ENCODE data around the gene ANKRD28.

Gene ANKRD28

DNA sequence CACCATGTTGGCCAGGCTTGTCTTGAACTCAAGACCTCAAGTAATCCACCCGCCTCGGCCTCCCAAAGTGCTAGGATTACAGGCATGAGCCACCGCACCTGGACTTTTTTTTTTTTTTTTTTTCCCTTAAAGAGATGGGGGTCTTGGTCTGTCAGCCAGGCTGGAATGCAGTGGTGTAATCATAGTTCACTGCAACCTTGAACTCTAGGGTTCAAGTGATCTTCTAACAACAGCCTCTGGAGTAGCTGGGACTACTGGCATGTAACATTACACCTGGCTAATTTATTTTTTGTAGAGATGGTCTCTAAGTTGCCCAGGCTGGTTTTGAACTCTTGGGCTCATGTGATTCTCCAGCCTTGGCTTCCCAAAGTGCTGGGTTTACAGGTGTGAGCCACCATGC, 81.6 kb downstream of the ANKRD28 start:
- DNase-seq: no peak

DNA sequence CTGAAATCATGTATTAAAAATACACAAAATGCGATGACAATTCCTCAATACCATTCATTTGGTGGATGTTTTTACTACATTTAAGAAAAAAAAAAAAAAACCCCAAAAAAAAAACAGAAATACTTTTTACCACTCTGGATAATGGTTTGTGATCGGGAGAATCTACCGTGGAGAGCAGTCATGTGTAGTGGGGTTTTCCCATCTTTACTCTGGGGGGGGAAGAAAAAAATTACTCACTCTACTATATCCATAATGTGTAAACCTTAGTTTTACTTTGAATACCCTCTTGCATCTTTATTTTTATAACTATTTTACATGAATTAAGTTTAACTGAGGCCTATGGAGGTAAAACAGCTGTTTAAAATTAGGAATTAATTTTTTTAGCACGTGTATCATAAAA, 83.3 kb downstream of the ANKRD28 start:
- DNase-seq: no peak

DNA sequence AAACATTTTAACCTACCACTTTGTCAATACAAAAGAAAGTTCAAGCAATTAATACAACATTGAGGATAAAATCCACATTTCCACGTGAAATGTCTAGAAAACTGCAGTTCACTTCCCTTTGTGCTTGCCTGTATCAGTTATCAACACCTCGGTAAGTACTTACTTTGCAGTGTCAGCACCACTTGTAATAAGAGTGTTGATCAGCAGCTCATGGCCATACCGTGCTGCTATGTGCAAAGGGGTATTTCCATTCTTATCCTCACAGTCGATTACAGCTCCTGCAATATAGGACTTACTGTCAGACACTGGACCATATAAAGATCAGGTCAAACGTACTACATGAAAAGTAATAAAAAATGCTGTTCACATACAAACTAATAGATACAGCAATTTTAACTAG, 84.4 kb downstream of the ANKRD28 start:
- DNase-seq: no peak

DNA sequence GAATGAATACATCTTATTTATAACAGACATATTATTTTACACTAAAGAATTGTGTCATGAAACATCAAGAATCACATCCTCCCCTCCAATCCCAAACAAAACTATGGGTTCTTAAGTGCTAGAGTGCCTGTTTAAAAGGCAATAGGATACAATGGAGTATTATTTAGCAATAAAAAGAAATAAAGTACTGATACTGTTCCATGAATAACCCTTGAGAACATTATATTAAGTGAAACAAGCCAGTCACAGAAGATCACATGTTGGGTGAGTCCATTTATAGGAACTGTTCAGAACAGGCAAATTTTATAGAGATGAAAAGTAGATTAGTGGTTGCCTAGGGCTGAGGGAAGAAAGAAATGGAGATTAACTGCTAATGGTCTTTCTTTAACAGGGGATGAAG, 86.5 kb downstream of the ANKRD28 start:
- DNase-seq: no peak

DNA sequence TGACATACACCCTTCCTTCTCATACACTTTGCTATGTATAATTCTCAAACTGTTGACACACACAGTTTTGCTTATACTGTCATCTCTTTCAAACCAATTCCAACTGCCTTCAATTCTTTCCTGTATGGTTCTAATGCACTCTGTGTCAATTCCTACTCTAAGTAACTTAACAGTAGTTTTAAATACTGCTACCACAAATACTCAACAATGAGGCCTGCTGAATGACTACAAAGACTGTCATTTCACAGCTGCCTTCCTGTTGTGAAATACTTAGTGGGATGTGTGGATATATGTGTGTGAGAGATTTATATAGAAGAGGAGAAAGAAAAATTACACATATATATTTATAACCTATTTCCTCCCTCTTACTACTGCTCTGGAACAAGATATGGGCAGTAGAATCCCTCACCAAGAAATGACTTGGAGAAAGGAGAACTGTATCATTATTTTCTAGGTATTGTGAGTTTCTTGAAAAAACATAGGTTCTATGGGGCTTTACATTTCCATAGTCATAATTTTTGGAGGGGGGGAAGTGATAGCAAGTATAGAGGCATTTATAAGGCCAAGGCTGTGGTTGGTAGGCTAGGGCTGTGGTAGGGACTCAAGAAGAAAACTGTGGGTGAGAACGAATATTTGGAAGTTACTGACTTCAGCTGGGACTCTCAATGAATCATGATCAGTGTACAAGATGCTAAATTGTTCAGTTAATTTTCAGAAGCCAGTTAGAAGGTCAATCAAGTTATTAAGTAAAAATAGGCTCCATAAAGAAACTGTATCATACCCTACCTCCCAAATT, 88.7 kb downstream of the ANKRD28 start:
- no peak for DNase-seq

DNA sequence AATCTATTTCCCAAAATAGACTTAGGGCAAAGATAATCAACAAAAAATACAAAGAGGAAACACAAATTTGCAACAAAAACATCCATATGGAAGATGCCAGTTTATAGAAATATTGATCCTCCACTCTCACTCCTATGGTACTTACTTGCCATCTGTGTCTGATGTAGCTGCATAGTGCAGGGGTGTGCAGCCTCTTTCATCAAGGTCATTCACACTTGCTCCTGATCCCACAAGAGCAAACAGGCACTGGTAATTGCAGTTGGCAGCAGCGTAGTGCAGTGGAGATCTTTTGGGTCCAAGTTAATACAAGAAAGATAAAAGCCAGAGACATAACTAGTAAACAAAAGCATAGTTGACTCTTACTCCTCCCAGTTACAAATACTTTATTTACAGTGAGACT, 90.0 kb downstream of the ANKRD28 start:
- no peak for DNase-seq

DNA sequence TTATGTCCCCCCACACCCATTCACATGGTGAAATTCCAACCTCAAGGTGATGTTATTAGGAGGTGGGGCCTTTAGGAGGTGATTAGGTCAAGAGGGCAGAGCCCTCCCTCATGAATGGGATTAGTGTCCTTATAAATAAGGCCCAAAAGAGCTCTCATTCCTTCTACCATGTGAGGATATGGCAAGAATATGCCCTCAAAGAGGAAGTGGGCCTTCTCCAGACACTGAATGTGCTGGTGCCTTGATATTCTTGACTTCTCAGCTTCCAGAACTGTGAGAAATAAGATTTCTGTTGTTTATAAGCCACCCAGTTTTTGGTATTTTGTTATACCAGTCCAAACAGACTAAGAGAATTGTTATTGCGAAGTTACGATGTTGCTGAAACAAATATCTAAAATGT, 94.4 kb downstream of the ANKRD28 start:
- no peak for DNase-seq

DNA sequence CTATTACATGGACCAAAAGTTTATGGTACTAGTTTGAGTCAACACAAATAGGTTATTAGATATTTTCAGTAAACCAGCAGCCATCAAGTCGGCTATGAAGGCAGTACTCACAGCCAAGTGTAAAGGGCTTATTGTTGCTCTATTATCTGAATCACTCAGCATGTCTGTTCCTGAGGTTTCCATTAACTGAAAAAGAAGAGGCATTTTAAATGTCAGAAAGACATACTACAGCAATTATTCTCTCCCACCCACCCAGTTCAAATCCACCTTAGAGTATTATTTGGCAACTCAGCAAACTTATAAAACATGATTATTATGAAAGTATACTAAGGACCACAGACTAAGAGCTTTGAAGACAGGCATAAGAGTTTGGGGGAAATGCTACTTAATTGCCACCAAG, 103.2 kb downstream of the ANKRD28 start:
- DNase-seq: no peak

DNA sequence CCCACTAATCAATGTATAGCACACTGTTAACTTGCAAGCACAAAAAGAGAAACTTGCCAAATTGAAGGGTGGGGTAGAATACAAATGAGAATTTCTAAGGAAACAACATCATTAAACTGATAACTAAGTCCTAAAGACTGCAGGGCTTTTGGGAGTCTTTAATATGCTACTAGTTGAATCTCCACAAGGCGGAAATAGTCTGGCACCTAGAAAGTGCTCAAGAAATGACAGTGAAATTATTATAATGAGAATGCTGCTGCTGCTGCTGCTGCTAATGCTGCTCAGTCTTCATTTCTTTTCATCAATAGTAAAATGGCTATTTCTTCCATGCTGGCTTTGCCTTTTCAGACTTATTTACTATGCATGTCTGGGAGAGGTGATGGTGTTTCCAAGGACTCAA, 104.4 kb downstream of the ANKRD28 start:
- DNase-seq: no peak

DNA sequence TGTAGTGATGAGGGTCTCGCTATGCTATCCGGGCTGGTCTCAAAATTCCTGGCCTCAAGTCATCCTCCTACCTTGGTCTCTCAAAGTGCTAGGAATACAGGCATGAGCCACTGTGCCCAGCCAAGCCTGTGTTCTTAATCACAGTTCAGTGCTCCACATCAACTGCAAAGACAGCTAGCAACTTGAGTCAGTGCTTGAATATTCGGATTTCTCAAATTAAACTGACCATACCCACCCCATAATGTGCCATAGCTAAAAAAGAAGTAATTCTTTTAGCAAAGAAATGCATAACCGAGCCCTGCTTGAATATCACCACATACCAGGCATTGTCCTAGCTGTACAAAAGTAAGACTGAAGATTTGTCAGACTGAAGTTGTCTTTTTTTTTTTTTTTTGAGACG, 107.0 kb downstream of the ANKRD28 start:
- DNase-seq: no peak

DNA sequence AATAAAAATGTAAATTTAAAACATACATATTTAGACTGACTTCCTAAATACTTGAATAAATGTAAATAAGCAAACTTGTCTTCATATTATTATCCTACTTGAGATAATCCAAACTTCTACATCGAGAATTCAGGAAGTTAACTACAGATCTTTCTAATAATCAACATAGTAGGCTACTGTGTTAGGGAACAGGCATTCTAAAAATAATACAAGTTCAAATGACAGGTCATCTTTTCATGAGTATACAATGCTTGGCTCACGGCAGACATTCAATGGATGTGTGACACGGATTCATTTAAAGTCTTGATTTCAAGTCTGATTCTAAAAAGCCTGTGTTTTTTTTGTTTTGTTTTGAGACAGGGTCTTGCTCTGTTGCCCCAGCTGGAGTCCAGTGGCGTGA, 107.5 kb downstream of the ANKRD28 start:
- no peak for DNase-seq

DNA sequence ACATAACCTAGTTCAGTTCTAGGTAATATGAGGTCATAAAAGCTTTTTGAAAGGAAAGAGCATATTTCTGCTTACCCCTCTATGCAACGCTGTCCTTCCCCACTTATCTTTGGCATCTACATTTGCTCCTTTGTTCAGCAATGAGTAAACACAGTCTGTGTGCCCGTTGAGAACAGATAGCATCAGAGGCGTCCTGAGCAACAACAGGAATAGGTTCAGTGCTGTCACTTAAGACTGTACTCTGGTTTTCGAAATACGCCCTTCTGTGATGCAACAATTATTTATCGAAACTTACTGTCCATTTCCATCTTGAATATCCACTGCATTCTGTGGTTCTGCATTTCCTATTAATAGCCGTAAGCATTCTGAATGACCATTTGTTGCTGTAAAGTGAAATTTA, 111.9 kb downstream of the ANKRD28 start:
- no peak for DNase-seq

DNA sequence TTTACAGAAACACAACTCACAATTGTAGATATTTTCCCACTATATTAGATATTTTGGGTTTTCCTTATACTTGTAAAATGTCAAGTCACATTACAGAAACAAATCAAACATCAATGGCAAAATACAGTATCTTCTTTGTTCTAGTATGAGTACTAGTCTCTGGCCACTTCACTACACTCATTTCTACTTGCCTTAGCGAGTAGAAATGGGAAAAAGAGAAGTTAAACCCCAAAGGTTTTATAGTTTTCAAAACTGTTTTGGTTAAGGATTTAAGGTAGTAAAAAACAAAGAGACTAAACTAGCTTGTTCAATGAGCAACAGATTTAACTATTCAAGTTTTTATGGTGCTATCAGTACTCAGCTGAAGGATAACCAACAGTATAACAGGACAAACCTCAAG, 114.5 kb downstream of the ANKRD28 start:
- no peak for DNase-seq

DNA sequence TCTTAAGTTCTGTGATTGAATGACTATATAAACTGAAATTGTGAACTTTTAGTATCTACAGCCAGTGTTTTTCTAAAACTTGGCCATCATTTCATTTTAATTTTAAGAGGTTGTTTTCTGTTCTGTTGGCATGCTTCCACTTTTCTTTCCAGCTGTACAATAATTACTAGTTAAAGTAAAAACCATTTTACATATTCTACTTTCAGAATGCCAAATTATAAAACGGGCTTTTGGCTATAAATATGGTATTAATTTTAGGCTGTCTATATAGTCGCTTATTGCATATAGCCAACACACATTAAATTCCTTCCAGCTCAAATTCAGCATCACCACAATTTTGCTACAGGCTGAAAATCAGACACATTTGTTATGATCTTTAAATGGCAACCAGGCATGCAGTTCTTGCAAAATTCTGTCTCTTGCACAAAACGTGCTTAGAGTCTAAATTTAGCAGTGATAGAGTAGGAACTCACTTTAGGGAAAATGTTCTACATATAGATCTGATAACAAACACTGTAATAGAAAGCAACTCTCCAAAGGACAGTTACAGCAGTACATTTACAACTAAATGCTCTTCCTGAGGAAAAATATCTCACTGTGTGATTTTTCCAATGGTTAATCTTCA, 115.1 kb downstream of the ANKRD28 start:
- no peak for DNase-seq

DNA sequence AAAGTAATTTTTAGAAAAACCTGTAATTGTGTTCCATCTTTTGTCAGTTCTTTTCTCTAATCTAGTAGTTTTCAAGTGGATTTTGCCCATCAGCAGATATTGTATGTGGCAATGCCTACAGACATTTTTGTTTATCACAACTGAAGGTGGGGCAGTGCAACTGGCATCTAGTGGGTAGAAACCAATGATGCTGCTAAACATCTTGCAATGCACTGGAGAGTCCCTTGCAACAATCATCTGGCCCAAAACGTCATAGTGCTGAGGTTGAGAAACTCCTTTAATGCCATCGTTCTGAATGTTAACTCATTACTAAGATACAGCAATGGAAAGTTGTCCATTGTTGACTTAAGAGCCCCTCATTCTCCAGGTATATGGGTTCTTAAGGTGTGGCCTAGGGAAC, 116.1 kb downstream of the ANKRD28 start:
- DNase-seq: no peak

DNA sequence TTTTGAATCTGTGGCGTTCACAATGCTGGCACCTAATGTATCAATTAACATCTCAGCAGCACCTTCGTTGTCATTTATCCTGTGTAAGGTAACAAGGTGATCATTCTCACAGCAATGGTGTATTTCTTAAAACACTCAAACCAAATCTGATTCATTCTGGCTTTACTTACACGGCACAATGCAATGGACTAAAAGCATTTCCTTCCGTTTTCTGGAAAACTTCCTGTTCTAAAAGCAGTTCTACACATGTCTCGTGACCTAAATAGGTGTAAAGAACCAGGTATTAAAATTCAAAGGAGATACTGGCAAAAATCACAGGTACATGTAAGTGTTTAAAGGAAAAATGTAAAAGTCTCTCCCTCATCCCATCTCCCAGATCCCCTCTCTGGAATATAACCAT, 118.5 kb downstream of the ANKRD28 start:
- DNase-seq: no peak

DNA sequence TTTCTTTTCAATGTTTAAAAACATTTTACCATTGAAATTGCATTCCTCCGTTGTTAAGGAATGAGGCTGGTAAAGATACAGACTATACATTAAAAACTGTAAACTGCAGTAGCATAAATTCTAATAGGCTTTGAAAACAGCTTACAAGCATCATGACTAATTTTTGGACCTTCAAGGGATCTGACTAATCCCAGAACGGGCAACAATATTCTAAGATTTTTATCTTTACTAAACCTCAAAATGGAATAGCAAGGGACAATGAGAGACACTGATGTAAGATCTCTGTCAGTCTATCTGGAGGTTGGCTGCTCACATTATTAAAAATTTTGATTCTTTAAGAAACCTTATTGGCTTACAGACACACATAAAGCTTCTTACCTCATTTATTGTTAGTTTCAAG, 121.5 kb downstream of the ANKRD28 start:
- DNase-seq: no peak

DNA sequence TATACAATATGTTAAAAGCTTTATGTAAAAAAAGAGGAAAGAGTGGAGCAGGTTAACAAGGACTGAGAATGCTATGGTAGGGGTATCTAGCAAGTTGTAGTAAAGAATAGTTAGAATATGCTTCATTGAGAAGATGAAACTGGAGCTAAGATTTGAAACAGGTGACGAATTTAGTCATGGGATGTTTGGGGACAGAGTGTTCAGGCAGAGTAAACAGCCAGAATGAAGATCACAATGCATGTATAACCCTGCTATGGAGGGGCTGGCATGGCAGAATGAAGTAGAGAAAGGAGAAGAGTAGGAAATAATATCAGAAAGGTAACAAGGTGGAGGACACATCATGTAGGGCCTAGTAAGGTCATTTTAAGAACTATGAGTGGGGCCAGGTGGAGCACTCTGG, 124.2 kb downstream of the ANKRD28 start:
- DNase-seq: no peak

DNA sequence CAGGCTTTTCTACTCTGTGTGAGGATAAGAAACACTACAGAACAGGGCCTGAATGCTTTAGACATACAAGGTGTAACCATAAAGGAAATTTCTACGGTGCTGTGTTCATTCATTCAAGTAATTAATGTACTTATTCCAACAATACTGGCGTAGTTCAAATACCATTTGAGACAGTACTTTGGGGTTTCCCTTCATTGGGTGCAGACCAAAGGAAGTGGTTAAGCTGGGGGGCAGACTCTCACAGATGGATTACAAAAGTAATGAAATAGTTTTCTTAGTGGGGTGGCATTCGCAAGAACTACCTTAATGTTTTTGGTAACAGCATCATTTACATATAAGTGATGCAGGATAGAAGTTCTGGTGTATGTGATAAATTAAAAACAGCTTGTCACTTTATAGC, 130.3 kb downstream of the ANKRD28 start:
- DNase-seq: no peak

DNA sequence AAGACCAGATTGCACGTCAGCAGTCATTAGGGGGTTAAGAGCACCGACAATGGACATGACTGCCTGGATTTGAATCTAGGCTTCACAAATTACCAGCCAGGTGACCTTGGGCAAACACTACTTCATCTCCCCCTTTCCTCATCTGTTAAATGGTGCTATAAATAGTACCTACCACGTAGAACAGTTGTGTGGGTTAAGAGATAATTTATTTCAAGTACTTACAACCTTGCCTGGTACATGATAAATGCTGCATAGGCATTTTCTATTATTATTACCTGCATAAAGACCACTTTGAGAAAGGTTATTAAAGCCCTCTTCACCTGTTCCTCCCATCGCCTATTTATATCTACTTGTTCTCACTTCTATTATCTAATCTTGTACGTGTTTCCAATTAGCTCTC, 131.5 kb downstream of the ANKRD28 start:
- DNase-seq: no peak

DNA sequence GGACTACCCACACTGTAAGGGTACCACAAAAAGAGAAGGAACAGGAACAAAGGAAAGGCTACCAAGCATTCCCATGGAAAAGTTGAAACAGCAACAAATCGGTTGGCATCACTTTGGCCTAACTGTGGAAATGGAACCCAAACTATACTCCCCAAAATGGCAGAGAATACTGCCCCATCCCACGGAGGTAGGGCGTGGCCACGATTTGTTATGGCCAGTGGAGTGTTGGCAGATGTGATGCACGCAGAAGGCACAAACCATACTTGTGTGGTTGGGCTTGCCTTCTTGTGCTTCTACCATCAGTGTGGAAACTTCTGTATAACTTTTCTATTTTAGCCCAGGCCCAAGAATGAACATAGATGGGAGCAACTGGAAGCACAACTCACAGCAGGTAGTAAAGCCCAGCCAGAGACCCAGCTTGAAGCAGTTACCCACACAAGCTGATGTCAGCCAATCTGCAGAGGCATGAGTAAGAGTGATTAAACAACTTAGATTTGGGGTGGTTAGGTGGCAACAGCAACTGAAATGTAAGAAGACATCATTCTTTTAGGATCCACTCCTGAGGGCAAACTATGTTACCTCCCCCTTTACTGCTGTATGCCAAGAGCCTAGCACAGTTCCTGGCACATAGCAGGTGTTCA, 132.1 kb downstream of the ANKRD28 start:
- DNase-seq: no peak

DNA sequence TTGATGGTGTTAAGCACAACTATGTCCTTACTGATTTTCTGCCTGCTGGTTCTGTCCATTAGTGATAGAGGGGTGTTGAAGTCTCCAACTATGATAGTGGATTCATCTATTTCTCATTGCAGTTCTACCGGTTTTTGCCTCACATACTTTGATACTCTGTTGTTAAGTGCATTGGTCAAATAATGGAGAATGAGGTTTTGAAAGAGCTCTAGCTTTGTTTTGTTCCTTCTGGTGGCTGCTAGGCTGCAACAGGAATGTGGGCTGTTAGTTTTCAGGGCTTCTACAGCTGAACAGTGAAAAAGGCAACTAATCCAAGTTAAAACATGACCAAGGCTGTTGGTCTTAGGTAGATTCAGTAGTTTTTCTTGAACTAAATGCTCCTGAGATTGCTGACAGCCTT, 133.6 kb downstream of the ANKRD28 start:
- DNase-seq: no peak

DNA sequence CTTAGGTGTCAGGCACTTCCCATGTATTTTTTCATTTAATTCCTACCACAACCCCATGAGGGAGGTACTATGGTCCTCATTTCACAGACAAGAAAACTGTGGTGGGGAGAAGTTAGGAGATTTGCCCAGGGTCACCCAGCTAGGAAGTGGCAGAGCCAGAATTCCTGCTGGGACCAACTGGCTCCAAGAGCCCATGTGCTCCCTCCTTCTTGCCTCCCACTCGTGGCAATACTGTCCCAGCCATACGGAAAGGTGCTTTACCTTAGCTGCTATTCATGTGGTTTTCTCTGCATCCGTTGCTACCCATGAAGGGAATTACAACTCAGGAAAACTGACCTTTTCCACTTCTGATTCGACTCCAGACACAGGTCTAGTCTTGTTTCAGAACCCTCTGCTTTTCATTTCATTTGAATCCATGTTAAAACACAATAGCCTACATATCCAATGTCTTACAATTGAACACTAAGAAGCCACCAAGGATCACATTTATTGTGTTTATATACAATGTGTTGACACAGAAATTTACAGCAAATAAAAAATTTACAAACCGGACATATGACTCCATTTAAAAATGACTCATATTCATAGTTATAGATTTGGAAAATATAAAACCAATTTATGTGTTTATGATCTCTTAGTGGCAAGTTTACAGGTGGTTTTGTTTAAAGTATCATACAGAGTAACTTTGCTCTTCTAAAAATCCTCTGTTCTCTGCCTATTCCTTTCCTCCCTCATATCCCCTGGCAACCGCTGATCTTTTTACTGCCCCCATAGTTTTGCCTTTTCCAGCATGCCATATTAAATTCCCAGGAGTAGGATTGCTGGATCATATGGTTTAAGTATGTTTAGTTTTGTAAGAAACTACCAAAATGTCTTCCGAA, 137.5 kb downstream of the ANKRD28 start:
- DNase-seq: no peak

Measured in left hindlimb (tissue), 1 donor.